NB4 (cell line): Measurements from ENCODE around the gene TMCC1.

Source experiments
- POLR2A ChIP-seq: IDR thresholded peaks from 2 replicates; pipeline ENCODE4 v1.6.1; 2011; ENCODE audit warnings: mild to moderate bottlenecking; ENCODE audit not compliant: insufficient read length; ENCODE audit errors: extremely low read depth
- TF ChIP-seq, protein P1 (sequence below): IDR thresholded peaks from one replicate; pipeline ENCODE4 v1.5.1; 2012; ENCODE audit warnings: low read depth, low read length

DNA sequence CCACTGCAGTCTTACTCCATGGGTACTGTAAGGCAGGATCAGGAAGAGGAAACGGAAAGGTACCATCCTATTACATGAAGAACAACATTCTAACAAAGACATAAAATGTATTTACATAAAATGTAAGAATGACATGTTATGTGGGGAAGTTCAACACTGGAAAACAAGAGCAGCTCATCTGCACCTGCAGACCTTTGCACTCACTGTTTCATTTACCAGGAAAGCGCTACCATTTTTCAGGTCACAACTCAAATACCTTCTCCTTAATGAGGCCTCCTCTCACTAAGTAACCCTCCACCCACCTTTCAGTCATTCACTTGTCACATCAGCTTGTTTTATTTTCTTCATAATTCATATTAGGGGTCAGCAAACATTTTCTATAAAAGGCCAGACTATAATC, 2.6 kb downstream of the TMCC1 start:
- TF ChIP-seq, protein P1, sequence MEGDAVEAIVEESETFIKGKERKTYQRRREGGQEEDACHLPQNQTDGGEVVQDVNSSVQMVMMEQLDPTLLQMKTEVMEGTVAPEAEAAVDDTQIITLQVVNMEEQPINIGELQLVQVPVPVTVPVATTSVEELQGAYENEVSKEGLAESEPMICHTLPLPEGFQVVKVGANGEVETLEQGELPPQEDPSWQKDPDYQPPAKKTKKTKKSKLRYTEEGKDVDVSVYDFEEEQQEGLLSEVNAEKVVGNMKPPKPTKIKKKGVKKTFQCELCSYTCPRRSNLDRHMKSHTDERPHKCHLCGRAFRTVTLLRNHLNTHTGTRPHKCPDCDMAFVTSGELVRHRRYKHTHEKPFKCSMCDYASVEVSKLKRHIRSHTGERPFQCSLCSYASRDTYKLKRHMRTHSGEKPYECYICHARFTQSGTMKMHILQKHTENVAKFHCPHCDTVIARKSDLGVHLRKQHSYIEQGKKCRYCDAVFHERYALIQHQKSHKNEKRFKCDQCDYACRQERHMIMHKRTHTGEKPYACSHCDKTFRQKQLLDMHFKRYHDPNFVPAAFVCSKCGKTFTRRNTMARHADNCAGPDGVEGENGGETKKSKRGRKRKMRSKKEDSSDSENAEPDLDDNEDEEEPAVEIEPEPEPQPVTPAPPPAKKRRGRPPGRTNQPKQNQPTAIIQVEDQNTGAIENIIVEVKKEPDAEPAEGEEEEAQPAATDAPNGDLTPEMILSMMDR, result no peak
- TF ChIP-seq POLR2A, result no peak
